Spleen (tissue), 7 donors: ENCODE data around the gene CEND1.

Experiments used
- POLR2A ChIP-seq, 3 donors: fragments of 450-650 bp; IDR thresholded peaks; one replicate each; pipeline ENCODE4 v1.5.1; 2017; ENCODE audit warnings: antibody characterized with exemption in 3 of 3, mild to moderate bottlenecking in 1 of 3
- TF ChIP-seq, protein P1 (sequence below), 11 experiments: fragments of 200-600 bp in 7 of 11; fragments of 450-650 bp in 4 of 11; sonication (generic) in 4 of 11; IDR thresholded peaks in 8 of 11; conservative IDR thresholded peaks in 3 of 11; 1 replicate in 7 of 11; 2 replicates in 4 of 11; pipeline versions ENCODE4 v1.4.0 to v1.8.0; 2016 to 2021; ENCODE audit warnings: antibody characterized with exemption in 11 of 11, inconsistent platforms in 4 of 11, mild to moderate bottlenecking in 1 of 11
- donor health status: DM: no; HTN: no; CAD: no; lungs with moderate emphysema.
- donor health status: DM: no; HTN: no; CAD: no.
- donor health status: DM: no; HTN: no; CAD: no.

DNA sequence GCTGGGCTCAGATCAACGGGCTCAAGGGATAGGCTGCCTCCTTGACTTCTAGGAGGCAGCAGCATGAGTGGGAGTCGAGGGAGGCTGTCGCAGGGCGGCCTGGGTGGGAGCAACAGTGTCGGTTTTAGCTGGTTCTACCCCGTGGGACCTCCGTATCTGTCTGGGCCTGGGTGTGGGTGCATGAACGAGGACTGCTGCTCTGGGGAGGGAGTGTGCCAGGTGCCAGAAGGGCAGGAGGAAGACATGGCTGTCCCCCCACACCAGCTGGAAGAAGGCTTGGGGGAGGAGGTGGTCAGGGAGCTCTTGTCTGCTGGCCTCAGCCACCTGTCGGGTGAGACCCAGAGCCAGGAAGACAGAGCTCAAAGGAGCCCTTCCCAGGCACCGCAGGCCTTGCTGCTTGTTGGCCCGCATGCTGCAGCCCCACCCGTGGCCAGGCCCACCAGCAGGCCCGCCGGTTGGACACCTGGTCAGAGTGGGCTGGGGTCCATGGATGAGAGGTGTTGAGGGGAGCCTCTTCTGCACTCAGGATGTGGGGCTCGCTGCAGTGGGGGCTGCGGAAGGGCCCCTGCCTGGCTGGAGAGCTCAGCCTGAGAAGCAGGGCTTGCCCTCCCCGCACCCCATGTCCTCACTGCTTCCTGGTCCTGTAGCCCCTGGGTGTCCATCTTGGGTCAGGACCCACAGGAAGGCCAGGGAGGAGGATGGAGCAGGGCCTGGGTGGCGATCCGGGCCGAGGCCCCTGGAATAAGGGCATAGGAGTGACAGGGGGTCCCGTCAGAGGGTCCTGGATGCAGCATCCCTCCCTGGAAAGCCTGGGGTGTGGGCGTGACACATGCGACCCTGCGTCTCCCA, 3.4 kb downstream of the CEND1 start:
- TF ChIP-seq, protein P1, sequence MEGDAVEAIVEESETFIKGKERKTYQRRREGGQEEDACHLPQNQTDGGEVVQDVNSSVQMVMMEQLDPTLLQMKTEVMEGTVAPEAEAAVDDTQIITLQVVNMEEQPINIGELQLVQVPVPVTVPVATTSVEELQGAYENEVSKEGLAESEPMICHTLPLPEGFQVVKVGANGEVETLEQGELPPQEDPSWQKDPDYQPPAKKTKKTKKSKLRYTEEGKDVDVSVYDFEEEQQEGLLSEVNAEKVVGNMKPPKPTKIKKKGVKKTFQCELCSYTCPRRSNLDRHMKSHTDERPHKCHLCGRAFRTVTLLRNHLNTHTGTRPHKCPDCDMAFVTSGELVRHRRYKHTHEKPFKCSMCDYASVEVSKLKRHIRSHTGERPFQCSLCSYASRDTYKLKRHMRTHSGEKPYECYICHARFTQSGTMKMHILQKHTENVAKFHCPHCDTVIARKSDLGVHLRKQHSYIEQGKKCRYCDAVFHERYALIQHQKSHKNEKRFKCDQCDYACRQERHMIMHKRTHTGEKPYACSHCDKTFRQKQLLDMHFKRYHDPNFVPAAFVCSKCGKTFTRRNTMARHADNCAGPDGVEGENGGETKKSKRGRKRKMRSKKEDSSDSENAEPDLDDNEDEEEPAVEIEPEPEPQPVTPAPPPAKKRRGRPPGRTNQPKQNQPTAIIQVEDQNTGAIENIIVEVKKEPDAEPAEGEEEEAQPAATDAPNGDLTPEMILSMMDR (IDR thresholded peaks at IDR 0.05 in 8 of 11, conservative IDR thresholded peaks at IDR 0.05 in 3 of 11): no peak
- no peak for TF ChIP-seq POLR2A (IDR thresholded peaks at IDR 0.05)
